H9 (cell line): Measurements from ENCODE around the gene ANTXRL. TPM values are rescaled to one million over a fixed set of nuclear protein-coding genes. Genes with fewer than 3 reads are reported as not detected.
A peak's percentile ranks its signal among the peaks of the same experiment; 100 is the strongest.

Experiments
- DNase-seq: peaks from one replicate; pipeline ENCODE4 v3.0.0-alpha.2; 2017
- H2AFZ ChIP-seq: one replicate; pipeline ENCODE4 v1.6.1; 2013; ENCODE audit warnings: mild to moderate bottlenecking, low read length, control low read depth, moderate library complexity
- H2AK5ac ChIP-seq: 2 replicates; pipeline ENCODE4 v1.6.1; 2013; ENCODE audit warnings: low read length, control low read depth, mixed read lengths; ENCODE audit not compliant: insufficient read length
- H2BK120ac ChIP-seq: one replicate; pipeline ENCODE4 v1.6.1; 2013; ENCODE audit warnings: low read depth, mild to moderate bottlenecking, low read length, control low read depth, inconsistent platforms; ENCODE audit not compliant: poor library complexity, severe bottlenecking
- H2BK12ac ChIP-seq: 2 replicates; pipeline ENCODE4 v1.6.1; 2013; ENCODE audit warnings: low read length, control low read depth, mixed read lengths, low read depth; ENCODE audit not compliant: insufficient read length
- H2BK15ac ChIP-seq: 2 replicates; pipeline ENCODE4 v1.6.1; 2013; ENCODE audit warnings: low read depth, low read length, control low read depth
- H2BK20ac ChIP-seq: one replicate; pipeline ENCODE4 v1.6.1; 2013; ENCODE audit warnings: low read depth, mild to moderate bottlenecking, low read length, control low read depth, inconsistent platforms; ENCODE audit not compliant: poor library complexity, severe bottlenecking
- H2BK5ac ChIP-seq: 2 replicates; pipeline ENCODE4 v1.6.1; 2013; ENCODE audit warnings: low read length, control low read depth, mixed read lengths; ENCODE audit not compliant: insufficient read length
- H3K14ac ChIP-seq: 2 replicates; pipeline ENCODE4 v1.6.1; 2013; ENCODE audit warnings: low read length, control low read depth; ENCODE audit not compliant: insufficient read depth
- H3K18ac ChIP-seq: 2 replicates; pipeline ENCODE4 v1.6.1; 2013; ENCODE audit warnings: low read depth, mild to moderate bottlenecking, mixed read lengths, low read length, control low read depth; ENCODE audit not compliant: insufficient read length
- H3K23ac ChIP-seq: 2 replicates; pipeline ENCODE4 v1.6.1; 2013; ENCODE audit warnings: low read length, control low read depth, mixed read lengths, low read depth; ENCODE audit not compliant: insufficient read length
- H3K23me2 ChIP-seq: 2 replicates; pipeline ENCODE4 v1.6.1; 2013; ENCODE audit warnings: low read depth, mild to moderate bottlenecking, mixed read lengths, low read length, control low read depth; ENCODE audit not compliant: insufficient read length, poor library complexity, severe bottlenecking
- H3K27ac ChIP-seq: 2 replicates; pipeline ENCODE4 v1.5.1; 2013; ENCODE audit warnings: low read length, control low read depth, mixed read lengths, low read depth; ENCODE audit not compliant: insufficient read length
- H3K27me3 ChIP-seq: 2 replicates; pipeline ENCODE4 v1.6.1; 2013; ENCODE audit warnings: low read length, control low read depth, inconsistent platforms; ENCODE audit not compliant: insufficient read depth
- H3K4ac ChIP-seq: 2 replicates; pipeline ENCODE4 v1.6.1; 2013; ENCODE audit warnings: low read depth, mild to moderate bottlenecking, control low read depth, inconsistent platforms, low read length, moderate library complexity
- H3K4me1 ChIP-seq: 2 replicates; pipeline ENCODE4 v1.6.1; 2013; ENCODE audit warnings: low read length, control low read depth, inconsistent platforms; ENCODE audit not compliant: insufficient read depth
- H3K4me2 ChIP-seq: 2 replicates; pipeline ENCODE4 v1.6.1; 2013; ENCODE audit warnings: low read length, control low read depth, mixed read lengths; ENCODE audit not compliant: insufficient read length, insufficient read depth
- H3K56ac ChIP-seq: 2 replicates; pipeline ENCODE4 v1.6.1; 2013; ENCODE audit warnings: low read depth, mild to moderate bottlenecking, mixed read lengths, low read length, control low read depth; ENCODE audit not compliant: insufficient read length
- H3K79me1 ChIP-seq: 2 replicates; pipeline ENCODE4 v1.6.1; 2013; ENCODE audit warnings: low read depth, mild to moderate bottlenecking, moderate library complexity, low read length, control low read depth, inconsistent platforms; ENCODE audit not compliant: insufficient read depth, poor library complexity, severe bottlenecking
- H3K79me2 ChIP-seq: 2 replicates; pipeline ENCODE4 v1.6.1; 2013; ENCODE audit warnings: low read length, control low read depth, inconsistent platforms; ENCODE audit not compliant: insufficient read depth
- H3K9ac ChIP-seq: 2 replicates; pipeline ENCODE4 v1.6.1; 2013; ENCODE audit warnings: low read length, control low read depth, mixed read lengths; ENCODE audit not compliant: insufficient read length; ENCODE audit errors: extremely low read depth
- H3K9me3 ChIP-seq: one replicate; pipeline ENCODE4 v1.6.1; 2013; ENCODE audit warnings: low read depth, low read length, inconsistent platforms; ENCODE audit not compliant: control insufficient read depth
- H3T11ph ChIP-seq: one replicate; pipeline ENCODE4 v1.6.1; 2013; ENCODE audit warnings: mild to moderate bottlenecking, low read length, control low read depth, inconsistent platforms
- H4K20me1 ChIP-seq: one replicate; pipeline ENCODE4 v1.6.1; 2013; ENCODE audit not compliant: control insufficient read depth, insufficient read length, insufficient read depth
- H4K5ac ChIP-seq: 2 replicates; pipeline ENCODE4 v1.6.1; 2013; ENCODE audit warnings: low read depth, mild to moderate bottlenecking, mixed read lengths, low read length, control low read depth; ENCODE audit not compliant: insufficient read length
- H4K8ac ChIP-seq: replicated peaks from 2 replicates; pipeline ENCODE4 v1.6.1; 2013; ENCODE audit warnings: low read length, control low read depth, mixed read lengths, low read depth; ENCODE audit not compliant: insufficient read length
- H4K91ac ChIP-seq: 2 replicates; pipeline ENCODE4 v1.6.1; 2013; ENCODE audit warnings: low read depth, mild to moderate bottlenecking, moderate library complexity, mixed read lengths, low read length, control low read depth; ENCODE audit not compliant: insufficient read length
- H3K27ac Mint-ChIP-seq, 3 experiments: 2 replicates in 2 of 3; 3 replicates in 1 of 3; pipeline ENCODE4 v1.8.0; 2020 to 2021; ENCODE audit warnings: mixed read lengths in 3 of 3, mild to moderate bottlenecking in 1 of 3, moderate library complexity in 1 of 3
- H3K27me3 Mint-ChIP-seq: 2 replicates; pipeline ENCODE4 v1.8.0; 2021; ENCODE audit warnings: low read depth, mild to moderate bottlenecking, moderate library complexity, mixed read lengths
- H3K36me3 Mint-ChIP-seq, 3 experiments: 2 replicates in 2 of 3; 3 replicates in 1 of 3; pipeline ENCODE4 v1.8.0; 2020 to 2021; ENCODE audit warnings: low read depth in 3 of 3, mixed read lengths in 3 of 3; ENCODE audit not compliant: insufficient read depth in 1 of 3
- H3K4me1 Mint-ChIP-seq, 2 experiments: 2 replicates each; pipeline ENCODE4 v1.8.0; 2020; ENCODE audit warnings: mixed read lengths in 2 of 2
- H3K4me3 Mint-ChIP-seq, 2 experiments: 2 replicates in 1 of 2; 3 replicates in 1 of 2; pipeline ENCODE4 v1.8.0; 2020 to 2021; ENCODE audit warnings: mild to moderate bottlenecking in 2 of 2, mixed read lengths in 2 of 2, moderate library complexity in 1 of 2
- H3K9me3 Mint-ChIP-seq, 2 experiments: 2 replicates in 1 of 2; 3 replicates in 1 of 2; pipeline ENCODE4 v1.8.0; 2020; ENCODE audit warnings: mild to moderate bottlenecking in 2 of 2, mixed read lengths in 2 of 2, moderate library complexity in 1 of 2
- WGBS: extraction: QIAGEN DNeasy Blood & Tissue Kit; methylation state at CpG from one replicate; pipeline ENCODE4 v1.1.7; 2013; ENCODE audit warnings: missing lambda C conversion rate, low lambda C conversion rate, mixed read lengths; ENCODE audit not compliant: insufficient read length; ENCODE audit errors: extremely low coverage; 5-methylcytosine and 5-hydroxymethylcytosine counted together
- total RNA-seq: library from RNA; stranded (reverse); gene quantifications from 2 replicates; pipeline ENCODE4 v1.2.1, GENCODE V29; 2021
- TF ChIP-seq, protein P1 (sequence below): fragments of 200-600 bp; sonication (generic); conservative IDR thresholded peaks from 3 replicates; pipeline ENCODE4 v1.8.0; 2021; ENCODE audit warnings: antibody characterized with exemption, mild to moderate bottlenecking

Gene ANTXRL
- total RNA-seq, 1 experiment from 2014 or later: not detected

DNA sequence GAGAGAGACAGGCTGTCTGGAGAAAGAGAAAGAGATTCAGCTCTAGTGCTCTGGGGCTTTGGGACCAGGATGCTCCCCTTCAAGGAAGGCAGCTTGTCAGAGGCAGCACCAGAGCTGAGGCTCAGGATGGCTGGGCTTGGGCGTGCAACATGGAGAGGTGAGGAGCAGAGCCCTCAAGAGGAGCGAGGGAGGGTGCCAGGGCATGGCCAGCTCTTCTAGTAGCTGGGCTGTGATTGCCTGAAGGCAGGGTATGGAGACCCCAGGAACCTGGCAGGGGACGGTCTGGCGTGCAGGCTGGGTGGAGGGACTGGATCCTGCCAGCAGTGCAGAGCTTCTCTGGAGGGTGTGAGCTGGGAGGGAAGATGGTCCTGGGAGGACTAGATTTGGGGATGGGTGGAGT lies 40.2 kb downstream of the ANTXRL start:
- Mint-ChIP-seq H3K4me1 (peaks cover 13% of the 10 kb centered on the region in 2 experiments), H3K4me3 (no peak overlapping the region), H3K9me3 (no peaks in the 10 kb centered on the region; a peak in 1 of 5 replicates), H3K36me3 (no peaks in the 10 kb centered on the region), H3K27ac (peak overlapping the region in 1 of 3 experiments; percentile 44; a peak in 2 of 7 replicates), H3K27me3 (no peaks in the 10 kb centered on the region; the same call in 1 of the 2 replicates)
- no peaks in the 10 kb centered on the region for H3K79me1 ChIP-seq
- H3T11ph ChIP-seq: no peak overlapping the region
- no peaks in the 10 kb centered on the region for H3K27me3 ChIP-seq
- no peak overlapping the region for H3K56ac ChIP-seq
- no peak overlapping the region for H2BK12ac ChIP-seq
- H2BK120ac ChIP-seq: no peak overlapping the region
- H4K8ac ChIP-seq: no peak overlapping the region
- no peak overlapping the region for H3K18ac ChIP-seq
- WGBS: no CpG with 5 or more reads among the region's 4 CpGs
- H2BK15ac ChIP-seq: no peak overlapping the region
- H3K9me3 ChIP-seq: no peaks in the 10 kb centered on the region
- no peak overlapping the region for H3K4me2 ChIP-seq
- H3K79me2 ChIP-seq: no peaks in the 10 kb centered on the region
- DNase-seq: peak; percentile 15
- TF ChIP-seq, protein P1, sequence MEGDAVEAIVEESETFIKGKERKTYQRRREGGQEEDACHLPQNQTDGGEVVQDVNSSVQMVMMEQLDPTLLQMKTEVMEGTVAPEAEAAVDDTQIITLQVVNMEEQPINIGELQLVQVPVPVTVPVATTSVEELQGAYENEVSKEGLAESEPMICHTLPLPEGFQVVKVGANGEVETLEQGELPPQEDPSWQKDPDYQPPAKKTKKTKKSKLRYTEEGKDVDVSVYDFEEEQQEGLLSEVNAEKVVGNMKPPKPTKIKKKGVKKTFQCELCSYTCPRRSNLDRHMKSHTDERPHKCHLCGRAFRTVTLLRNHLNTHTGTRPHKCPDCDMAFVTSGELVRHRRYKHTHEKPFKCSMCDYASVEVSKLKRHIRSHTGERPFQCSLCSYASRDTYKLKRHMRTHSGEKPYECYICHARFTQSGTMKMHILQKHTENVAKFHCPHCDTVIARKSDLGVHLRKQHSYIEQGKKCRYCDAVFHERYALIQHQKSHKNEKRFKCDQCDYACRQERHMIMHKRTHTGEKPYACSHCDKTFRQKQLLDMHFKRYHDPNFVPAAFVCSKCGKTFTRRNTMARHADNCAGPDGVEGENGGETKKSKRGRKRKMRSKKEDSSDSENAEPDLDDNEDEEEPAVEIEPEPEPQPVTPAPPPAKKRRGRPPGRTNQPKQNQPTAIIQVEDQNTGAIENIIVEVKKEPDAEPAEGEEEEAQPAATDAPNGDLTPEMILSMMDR: no peak
- H3K23ac ChIP-seq: no peak overlapping the region
- H3K9ac ChIP-seq: no peak overlapping the region
- H2BK5ac ChIP-seq: no peak overlapping the region
- H4K20me1 ChIP-seq: no peaks in the 10 kb centered on the region
- no peaks in the 10 kb centered on the region for H3K23me2 ChIP-seq
- H4K5ac ChIP-seq: no peak overlapping the region
- H3K4ac ChIP-seq: no peak overlapping the region
- H3K4me1 ChIP-seq: no peaks in the 10 kb centered on the region; the same call in 1 of the 2 replicates
- H2AFZ ChIP-seq: no peak overlapping the region
- no peak overlapping the region for H2BK20ac ChIP-seq
- H2AK5ac ChIP-seq: no peak overlapping the region
- no peak overlapping the region for H4K91ac ChIP-seq
- no peak overlapping the region for H3K27ac ChIP-seq
- no peak overlapping the region; the same call in 1 of the 2 replicates for H3K14ac ChIP-seq
